Ishikawa (cell line): ENCODE results near the gene GLP2R.
A peak's percentile ranks its signal among the peaks of the same experiment; 100 is the strongest.

ENCODE experiments used
- CEBPB ChIP-seq: IDR thresholded peaks from 2 replicates; pipeline ENCODE4 v1.6.1; 2012
- CREB1 ChIP-seq: IDR thresholded peaks from 2 replicates; pipeline ENCODE4 v1.6.1; 2012; ENCODE audit warnings: low read depth
- EGR1 ChIP-seq: IDR thresholded peaks from 2 replicates; pipeline ENCODE4 v1.6.1; 2012
- EP300 ChIP-seq: IDR thresholded peaks from 2 replicates; pipeline ENCODE4 v1.6.1; 2012; ENCODE audit warnings: borderline replicate concordance
- FOXM1 ChIP-seq: IDR thresholded peaks from 2 replicates; pipeline ENCODE4 v1.6.1; 2012; ENCODE audit warnings: low read depth, borderline replicate concordance
- NFIC ChIP-seq: IDR thresholded peaks from 2 replicates; pipeline ENCODE4 v1.6.1; 2012
- RAD21 ChIP-seq: IDR thresholded peaks from 2 replicates; pipeline ENCODE4 v1.6.1; 2012; ENCODE audit warnings: low read depth
- TAF1 ChIP-seq: IDR thresholded peaks from 2 replicates; pipeline ENCODE4 v1.6.1; 2012; ENCODE audit warnings: low read depth, mild to moderate bottlenecking
- TCF12 ChIP-seq: IDR thresholded peaks from 2 replicates; pipeline ENCODE4 v1.6.1; 2012; ENCODE audit warnings: low read depth
- TEAD4 ChIP-seq: IDR thresholded peaks from 2 replicates; pipeline ENCODE4 v1.6.1; 2012
- YY1 ChIP-seq: IDR thresholded peaks from 2 replicates; pipeline ENCODE4 v1.6.1; 2012; ENCODE audit warnings: low read depth
- ZBTB7A ChIP-seq: IDR thresholded peaks from 2 replicates; pipeline ENCODE4 v1.6.1; 2012; ENCODE audit warnings: low read depth
- TF ChIP-seq, protein P1 (sequence below): IDR thresholded peaks from 2 replicates; pipeline ENCODE4 v1.6.1; 2012
- TF ChIP-seq, protein P2 (sequence below): IDR thresholded peaks from 2 replicates; pipeline ENCODE4 v1.6.1; 2012; ENCODE audit warnings: low read depth, mild to moderate bottlenecking
- TF ChIP-seq, protein P3 (sequence below): IDR thresholded peaks from 2 replicates; pipeline ENCODE4 v1.6.1; 2012

GLP2R gene

DNA sequence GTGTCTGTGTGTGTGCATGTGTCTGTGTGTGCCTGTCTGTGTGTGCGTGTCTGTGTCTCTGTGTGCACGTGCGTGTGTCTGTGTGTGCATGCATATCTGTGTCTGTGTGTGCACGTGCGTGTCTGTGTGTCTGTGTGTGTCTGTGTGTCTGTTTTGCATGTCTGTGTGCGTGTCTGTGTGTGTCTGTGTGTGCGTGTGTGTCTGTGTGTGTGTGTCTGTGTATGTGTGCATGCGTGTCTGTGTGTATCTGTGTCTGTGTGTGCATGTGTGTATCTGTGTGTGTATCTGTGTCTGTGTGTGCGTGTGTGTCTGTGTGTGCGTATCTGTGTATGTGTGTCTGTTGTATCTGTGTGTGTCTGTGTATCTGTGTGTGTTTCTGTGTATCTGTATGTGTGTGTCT is 9.3 kb upstream of the GLP2R start:
- no peak for TF ChIP-seq FOXM1
- TF ChIP-seq, protein P1, sequence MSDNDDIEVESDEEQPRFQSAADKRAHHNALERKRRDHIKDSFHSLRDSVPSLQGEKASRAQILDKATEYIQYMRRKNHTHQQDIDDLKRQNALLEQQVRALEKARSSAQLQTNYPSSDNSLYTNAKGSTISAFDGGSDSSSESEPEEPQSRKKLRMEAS, result no peak
- TF ChIP-seq, protein P2, sequence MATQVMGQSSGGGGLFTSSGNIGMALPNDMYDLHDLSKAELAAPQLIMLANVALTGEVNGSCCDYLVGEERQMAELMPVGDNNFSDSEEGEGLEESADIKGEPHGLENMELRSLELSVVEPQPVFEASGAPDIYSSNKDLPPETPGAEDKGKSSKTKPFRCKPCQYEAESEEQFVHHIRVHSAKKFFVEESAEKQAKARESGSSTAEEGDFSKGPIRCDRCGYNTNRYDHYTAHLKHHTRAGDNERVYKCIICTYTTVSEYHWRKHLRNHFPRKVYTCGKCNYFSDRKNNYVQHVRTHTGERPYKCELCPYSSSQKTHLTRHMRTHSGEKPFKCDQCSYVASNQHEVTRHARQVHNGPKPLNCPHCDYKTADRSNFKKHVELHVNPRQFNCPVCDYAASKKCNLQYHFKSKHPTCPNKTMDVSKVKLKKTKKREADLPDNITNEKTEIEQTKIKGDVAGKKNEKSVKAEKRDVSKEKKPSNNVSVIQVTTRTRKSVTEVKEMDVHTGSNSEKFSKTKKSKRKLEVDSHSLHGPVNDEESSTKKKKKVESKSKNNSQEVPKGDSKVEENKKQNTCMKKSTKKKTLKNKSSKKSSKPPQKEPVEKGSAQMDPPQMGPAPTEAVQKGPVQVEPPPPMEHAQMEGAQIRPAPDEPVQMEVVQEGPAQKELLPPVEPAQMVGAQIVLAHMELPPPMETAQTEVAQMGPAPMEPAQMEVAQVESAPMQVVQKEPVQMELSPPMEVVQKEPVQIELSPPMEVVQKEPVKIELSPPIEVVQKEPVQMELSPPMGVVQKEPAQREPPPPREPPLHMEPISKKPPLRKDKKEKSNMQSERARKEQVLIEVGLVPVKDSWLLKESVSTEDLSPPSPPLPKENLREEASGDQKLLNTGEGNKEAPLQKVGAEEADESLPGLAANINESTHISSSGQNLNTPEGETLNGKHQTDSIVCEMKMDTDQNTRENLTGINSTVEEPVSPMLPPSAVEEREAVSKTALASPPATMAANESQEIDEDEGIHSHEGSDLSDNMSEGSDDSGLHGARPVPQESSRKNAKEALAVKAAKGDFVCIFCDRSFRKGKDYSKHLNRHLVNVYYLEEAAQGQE, result no peak
- TF ChIP-seq, protein P3, sequence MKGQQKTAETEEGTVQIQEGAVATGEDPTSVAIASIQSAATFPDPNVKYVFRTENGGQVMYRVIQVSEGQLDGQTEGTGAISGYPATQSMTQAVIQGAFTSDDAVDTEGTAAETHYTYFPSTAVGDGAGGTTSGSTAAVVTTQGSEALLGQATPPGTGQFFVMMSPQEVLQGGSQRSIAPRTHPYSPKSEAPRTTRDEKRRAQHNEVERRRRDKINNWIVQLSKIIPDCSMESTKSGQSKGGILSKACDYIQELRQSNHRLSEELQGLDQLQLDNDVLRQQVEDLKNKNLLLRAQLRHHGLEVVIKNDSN, result no peak
- TF ChIP-seq CREB1, result no peak
- TF ChIP-seq RAD21, result no peak
- no peak for TF ChIP-seq TEAD4
- no peak for TF ChIP-seq ZBTB7A
- TF ChIP-seq EP300, result no peak
- no peak for TF ChIP-seq TAF1
- TF ChIP-seq CEBPB, result no peak
- TF ChIP-seq NFIC, result no peak

DNA sequence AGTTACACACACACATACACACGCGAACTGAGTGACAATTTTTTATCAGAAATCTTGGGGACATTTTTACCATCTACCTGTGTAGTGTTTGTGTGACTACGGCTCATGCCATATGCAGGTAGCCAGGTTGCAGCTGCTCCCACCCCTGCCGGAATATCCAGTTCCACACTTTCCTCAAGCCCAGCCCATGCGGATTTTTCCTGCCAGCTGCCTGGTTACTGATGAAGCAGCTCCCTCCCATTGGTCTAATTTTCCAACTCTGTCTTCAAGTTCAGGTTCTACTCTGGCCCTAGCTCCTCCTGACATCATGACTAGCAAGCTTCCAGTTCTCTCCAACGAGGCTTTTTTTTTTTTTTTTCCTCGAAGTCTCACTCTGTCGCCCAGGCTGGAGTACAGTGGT is 8.6 kb upstream of the GLP2R start:
- TF ChIP-seq, protein P2, result no peak
- TF ChIP-seq TCF12 (no peak), CREB1 (peak; percentile 87)

DNA sequence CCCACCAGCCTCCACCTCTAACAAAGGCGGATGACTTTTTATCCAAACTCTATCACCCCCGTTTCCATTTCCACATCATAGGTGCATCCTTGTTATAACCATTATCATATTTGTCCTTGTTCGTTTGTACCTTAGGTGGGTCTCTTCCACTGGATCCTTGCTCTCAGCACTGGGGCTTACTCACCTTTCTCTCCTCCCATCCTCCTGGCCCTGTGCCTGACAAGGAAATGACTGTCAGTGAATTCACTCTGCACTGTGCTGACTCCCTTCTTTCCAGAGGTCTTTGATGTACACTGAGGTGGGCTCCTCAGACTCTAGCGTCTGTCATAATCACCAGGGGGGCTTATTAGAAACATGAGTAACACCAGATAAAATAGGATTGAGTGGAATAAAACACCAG is 7.0 kb upstream of the GLP2R start:
- TF ChIP-seq, protein P1, result no peak
- TF ChIP-seq RAD21 (no peak), EGR1 (no peak), CEBPB (no peak), FOXM1 (no peak), CREB1 (no peak)

DNA sequence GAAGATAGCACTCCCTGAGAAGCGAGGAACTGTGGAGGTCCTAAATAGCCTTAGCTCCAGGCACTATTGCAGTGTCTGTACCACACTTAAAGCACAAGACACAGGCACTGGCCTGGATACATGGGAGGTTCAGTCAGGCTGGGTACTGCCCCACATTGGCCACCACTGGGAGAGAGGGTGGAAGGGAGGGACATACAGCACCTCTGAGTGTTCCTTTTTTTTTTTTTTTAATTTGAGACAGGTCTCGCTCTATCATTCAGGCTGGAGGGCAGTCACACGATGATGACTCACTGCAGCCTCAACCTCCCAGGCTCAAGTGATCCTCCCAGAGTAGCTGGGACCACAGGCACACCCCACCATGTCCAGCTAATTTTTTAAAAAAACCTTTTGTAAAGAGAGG is 5.3 kb upstream of the GLP2R start:
- TF ChIP-seq, protein P2, result no peak
- TF ChIP-seq CREB1 (no peak), TEAD4 (no peak), RAD21 (no peak), EGR1 (no peak), FOXM1 (no peak), CEBPB (no peak), NFIC (no peak), TAF1 (no peak), EP300 (no peak)
- TF ChIP-seq, protein P1, result no peak

DNA sequence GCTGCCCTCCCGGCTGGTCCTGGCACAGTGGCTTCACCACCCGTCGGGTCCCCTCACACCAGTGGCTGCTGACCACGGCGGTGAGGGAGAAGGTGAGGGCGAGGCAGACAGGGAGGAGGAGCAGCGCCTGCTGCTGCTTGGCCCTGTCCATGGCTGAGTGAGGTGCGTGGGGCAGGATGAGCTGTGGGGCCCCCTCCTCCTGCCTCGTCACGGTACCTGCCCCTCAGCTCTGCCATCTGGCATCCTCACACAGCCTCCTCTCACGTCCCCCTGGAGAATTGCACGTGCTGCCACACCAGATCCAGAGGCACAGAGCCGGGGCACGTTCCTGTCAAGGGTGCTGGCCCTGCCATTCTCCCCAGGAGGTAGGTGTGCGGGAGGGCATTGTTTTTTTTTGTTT is 3.8 kb upstream of the GLP2R start, which contains the start of gene GSG1L2:
Gene GSG1L2 (minus strand): TSS at position 159 of the 400 bp plus-strand sequence. CDS start 8 bp downstream, at position 151.
- TF ChIP-seq YY1 (no peak), EGR1 (no peak), TCF12 (no peak), EP300 (no peak), FOXM1 (no peak), CEBPB (no peak), TAF1 (no peak), TEAD4 (no peak), NFIC (no peak), ZBTB7A (no peak), RAD21 (no peak), CREB1 (no peak)
- TF ChIP-seq, protein P3, result no peak
- TF ChIP-seq, protein P1, result no peak
- TF ChIP-seq, protein P2, result no peak
